ENCODE data around the gene KCNQ1.

KCNQ1 gene

GRCh38 chr11:2459016-2459725 lies 14.4 kb downstream of the KCNQ1 start:
- TF ChIP-seq CTCF (IDR thresholded peaks at IDR 0.05), result no peak

GRCh38 chr11:2459796-2460531 lies 15.2 kb downstream of the KCNQ1 start:
- TF ChIP-seq CTCF (IDR thresholded peaks at IDR 0.05), result no peak

- TF ChIP-seq CTCF (IDR thresholded peaks at IDR 0.05), result no peak
Observed at GRCh38 chr11:2460540-2461252, 15.9 kb downstream of the KCNQ1 start.

- TF ChIP-seq CTCF (IDR thresholded peaks at IDR 0.05), result no peak
Observed at GRCh38 chr11:2461253-2461955, 16.6 kb downstream of the KCNQ1 start.

- TF ChIP-seq CTCF (IDR thresholded peaks at IDR 0.05), result no peak
Observed at GRCh38 chr11:2461956-2462542, 17.2 kb downstream of the KCNQ1 start.

- no peak for TF ChIP-seq CTCF (IDR thresholded peaks at IDR 0.05)
Observed at GRCh38 chr11:2462543-2462985, 17.8 kb downstream of the KCNQ1 start.
